Measurements from ENCODE around the gene SLC49A4. TPM values are rescaled to one million over a fixed set of nuclear protein-coding genes. Genes with fewer than 3 reads are reported as not detected.

Gene SLC49A4
- total and polyA plus RNA-seq, 2 of the 13 experiments (the other 11 are each of a cell fraction or from before 2014, with no cell fraction given): 6.5 to 16.3 TPM

- TF ChIP-seq PBX2 (CRISPR knock-in tag; IDR thresholded peaks at IDR 0.05) (no peak), PRMT3 (CRISPR knock-in tag; IDR thresholded peaks at IDR 0.05; ENCODE audit: borderline replicate concordance, low read depth) (no peak), HDAC1 (CRISPR knock-in tag; IDR thresholded peaks at IDR 0.05) (no peak), YEATS4 (CRISPR knock-in tag; IDR thresholded peaks at IDR 0.05; ENCODE audit: borderline replicate concordance) (no peak), ZSCAN30 (CRISPR knock-in tag; IDR thresholded peaks at IDR 0.05) (no peak), STAT6 (CRISPR knock-in tag; IDR thresholded peaks at IDR 0.05; ENCODE audit: borderline replicate concordance) (no peak), ZNF512B (CRISPR knock-in tag; IDR thresholded peaks at IDR 0.05; ENCODE audit: borderline replicate concordance) (no peak), HNRNPK (IDR thresholded peaks at IDR 0.05; ENCODE audit: low read depth, low read length, poor library complexity, severe bottlenecking) (no peak), POLR2A (IDR thresholded peaks at IDR 0.05; ENCODE audit: insufficient read depth in 1 of 2, low read depth in 2 of 2, low read length in 2 of 2) (no peak), POLR2AphosphoS5 (IDR thresholded peaks at IDR 0.05; ENCODE audit: low read depth, low read length) (no peak), ARHGAP35 (CRISPR knock-in tag; IDR thresholded peaks at IDR 0.05; ENCODE audit: borderline replicate concordance) (no peak)
Observed at GRCh38 chr3:122908251-122908650, 113.4 kb downstream of the SLC49A4 start (continued).

All from HepG2 (cell line).